ENCODE measurements around the gene C9orf152.

DNA sequence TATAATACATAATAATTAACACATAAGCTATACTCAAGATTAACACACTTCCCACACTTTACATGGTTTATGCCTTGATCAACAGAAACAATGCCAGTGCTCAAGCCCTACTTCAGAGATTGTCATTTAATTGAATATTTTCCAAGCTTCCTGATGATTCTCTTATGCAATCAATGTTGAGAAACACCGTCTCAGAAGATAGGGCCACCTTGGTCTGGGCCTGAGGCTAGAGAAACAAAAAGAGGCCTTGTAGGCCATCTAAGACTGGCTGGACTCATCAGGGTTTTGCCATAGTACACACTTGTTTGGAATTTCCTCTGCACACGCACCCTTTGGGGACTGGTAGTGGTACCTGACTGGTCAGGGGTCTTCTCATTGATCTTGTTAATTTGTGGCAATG is 16.3 kb downstream of the C9orf152 start:
- TF ChIP-seq POLR2A (IDR thresholded peaks at IDR 0.05; ENCODE audit: low read depth, low read length) (no peak), POLR2AphosphoS5 (IDR thresholded peaks at IDR 0.05; ENCODE audit: low read depth, low read length) (no peak)
